HTR-8/SVneo (cell line): ENCODE results near the gene CHST8.

Experiments
- DNase-seq: peaks from one replicate; pipeline ENCODE4 v3.0.0; 2011; ENCODE audit warnings: low spot score, mixed read lengths; ENCODE audit not compliant: insufficient read length
- FAIRE-seq: peaks from 2 replicates; lab custom pipeline; 2011; peaks lifted over from hg19 to GRCh38; lab: Jason Lieb, UNC

CHST8 gene

DNA sequence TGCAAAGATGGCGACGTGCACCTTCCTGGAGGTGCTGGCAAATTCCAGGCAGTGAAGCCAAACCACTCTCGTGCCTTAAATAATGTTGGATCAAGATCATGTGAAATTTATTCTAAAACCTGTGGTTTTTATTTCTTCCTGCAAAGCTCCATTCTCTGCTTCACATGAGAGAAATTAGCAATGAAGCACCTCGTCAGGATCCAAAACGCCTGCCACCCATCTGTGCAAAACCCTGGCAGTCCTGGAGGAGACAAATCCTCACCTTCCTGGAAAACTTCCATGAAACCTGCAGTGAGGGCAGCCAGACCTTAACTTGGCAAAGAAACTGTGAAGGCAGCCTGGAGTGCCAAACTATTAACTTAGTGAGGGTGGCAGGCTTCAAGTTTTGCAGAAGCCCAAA lies 47.6 kb downstream of the CHST8 start:
- FAIRE-seq (no peak), DNase-seq (no peak)

DNA sequence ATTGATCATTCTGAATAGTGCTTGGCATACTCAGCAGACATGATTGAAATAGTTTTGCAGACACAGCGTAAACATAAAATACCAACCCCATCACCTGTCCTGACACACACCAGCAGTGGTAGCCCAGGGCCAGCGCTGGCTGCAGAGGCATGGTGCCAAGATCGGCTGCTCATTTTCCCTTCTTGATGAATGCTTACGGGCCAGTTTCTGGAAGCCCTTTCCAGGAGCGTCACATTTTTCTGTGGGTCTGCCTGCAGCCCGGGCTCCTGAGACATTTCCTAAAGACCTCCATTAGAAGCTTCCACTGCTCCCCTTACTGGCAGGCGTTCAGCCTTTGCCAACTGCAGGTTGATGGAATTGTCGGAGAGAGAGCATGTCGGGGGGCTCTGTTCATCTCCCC lies 48.6 kb downstream of the CHST8 start:
- DNase-seq (no peak), FAIRE-seq (no peak)

DNA sequence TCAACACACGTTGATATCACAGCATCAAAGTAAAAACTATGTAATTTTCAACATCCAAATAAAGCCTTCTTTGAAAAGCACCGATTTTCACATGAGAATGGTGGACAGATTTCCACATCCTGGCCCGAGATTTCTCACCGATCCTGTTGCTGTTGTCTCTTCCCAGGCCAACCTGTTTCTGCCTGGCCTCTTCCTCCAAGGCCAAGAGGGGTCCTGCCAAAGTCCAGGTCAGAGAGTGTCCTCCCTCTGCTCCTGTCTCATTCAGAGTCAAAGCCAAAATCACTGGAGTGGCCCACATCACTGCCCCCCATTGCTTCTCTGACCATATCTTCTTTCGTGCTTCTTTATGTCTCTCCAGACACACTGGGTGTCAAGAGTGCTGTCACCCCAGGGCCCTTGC lies 49.5 kb downstream of the CHST8 start:
- DNase-seq (no peak), FAIRE-seq (no peak)

DNA sequence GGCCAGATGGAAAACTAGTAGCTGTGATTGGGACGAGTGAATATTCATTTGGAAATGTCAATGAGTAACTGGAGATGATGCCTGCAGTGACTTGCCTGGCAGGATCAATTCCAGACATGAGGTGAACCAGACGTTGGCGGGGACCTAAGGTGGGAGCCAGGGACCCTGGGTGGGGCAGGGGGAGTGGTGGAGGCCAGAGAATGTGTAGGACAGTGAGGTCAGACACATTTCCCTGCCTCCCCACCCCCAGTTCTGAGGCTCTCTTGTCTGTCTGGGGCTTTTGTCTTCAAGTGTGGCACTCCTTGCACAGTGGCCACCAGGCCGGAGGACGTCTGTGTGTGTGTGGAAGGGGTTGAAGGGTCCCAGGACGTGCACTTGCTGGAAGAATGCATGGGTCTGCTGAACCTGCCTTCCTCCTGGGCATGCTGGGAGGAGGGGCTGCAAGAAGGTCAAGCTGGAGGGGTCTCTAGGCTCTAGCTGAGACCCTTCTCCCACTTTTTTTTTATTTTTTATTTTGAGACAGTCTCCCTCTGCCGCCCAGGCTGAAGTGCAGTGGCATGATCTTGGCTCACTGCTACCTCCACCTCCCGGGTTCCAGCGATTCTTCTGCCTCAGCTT lies 51.6 kb downstream of the CHST8 start:
- DNase-seq (no peak), FAIRE-seq (no peak)

DNA sequence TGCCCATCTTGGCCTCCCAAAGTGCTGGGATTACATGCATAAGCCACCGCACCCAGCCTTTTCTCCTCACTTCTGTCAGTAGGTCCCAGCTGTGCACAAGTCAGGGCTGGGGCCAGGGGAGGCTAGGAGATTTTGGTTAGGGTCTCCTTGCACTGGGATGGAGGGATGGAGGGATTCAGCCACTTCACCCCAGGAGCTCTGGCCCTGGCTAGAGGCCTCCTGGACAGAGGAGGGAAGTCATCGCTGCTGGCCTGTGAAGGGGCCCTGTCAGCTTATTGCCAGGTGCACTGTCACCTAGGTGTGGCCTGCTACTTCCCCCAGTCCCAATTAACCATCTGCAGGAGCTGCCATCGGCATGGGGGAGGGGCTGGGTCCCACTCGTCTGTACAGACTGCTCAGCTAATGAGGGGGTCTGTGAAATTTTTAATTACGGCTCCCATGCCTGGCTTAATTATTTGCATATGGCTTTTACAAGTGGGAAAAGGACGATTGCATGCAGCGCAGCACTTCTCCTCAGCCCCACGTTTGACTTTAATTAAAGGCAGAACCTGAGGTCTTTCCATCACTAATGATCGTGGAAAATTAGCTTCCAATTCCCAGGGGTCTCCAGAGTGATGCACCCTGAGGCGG lies 52.4 kb downstream of the CHST8 start:
- no peak for DNase-seq
- no peak for FAIRE-seq

DNA sequence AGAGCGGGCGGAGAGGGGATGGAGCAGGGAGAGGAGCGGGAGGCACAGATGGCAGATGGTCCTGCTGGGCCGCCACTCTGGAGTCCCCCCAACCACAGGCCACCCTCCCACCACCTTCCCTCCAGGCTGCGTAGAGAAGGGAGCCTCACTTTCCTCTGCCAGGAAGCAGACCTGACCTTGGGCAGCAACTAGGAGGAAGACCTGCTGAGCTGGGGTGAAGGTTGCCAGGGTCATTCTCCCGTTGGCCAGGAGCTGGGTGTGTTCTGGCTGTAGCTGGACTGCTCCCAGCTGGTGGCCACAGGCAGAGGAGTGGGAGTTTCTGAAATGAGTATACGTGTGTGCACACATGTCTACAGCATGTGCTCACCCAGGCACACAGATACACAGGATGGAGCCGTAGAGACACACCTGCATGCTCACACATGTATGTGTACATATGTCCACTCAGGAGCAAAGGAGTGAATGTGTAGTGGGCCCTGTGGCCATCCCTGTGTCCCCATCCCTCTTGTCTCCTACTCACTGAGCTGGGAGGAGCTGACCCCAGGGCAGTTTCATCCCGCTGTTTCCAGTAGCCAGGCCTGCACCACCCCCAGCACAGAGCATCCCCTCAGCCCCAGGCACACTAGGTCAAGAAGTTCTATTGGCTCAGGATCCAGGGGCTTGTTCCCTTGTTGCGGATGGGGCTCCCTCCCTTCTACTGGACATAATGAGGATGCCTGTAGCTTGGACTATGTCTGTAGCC lies 53.0 kb downstream of the CHST8 start:
- DNase-seq (no peak), FAIRE-seq (no peak)

DNA sequence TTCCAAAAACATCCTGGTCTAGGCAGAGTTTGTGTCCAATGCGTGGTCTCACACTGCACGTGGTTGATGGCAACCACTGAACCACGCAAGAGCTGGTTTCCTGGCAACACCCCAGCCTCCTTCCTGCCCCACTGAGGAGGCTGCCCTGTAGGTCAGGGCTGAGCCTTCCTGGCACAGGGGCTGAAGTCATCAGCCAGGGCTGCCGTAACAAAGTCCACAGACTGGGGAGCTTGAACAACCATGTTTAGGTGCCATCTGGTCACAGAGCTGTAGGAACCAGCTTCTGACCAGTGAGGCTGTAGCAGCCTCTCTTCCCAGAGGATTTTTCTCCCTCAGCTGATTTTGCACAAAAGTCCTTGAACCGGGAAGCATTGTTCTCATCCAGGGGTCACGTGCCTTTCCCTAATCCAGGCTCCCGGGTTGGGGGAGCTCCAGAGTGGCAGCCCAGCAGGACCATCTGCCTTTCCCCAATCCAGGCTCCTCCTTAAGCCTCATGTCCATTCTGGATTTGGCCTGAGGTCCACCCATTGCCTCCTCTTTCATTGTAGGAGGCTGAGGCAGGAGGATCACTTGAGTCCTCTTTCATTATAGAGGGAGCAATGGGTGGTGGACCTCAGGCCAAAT lies 53.9 kb downstream of the CHST8 start:
- DNase-seq (no peak), FAIRE-seq (no peak)

DNA sequence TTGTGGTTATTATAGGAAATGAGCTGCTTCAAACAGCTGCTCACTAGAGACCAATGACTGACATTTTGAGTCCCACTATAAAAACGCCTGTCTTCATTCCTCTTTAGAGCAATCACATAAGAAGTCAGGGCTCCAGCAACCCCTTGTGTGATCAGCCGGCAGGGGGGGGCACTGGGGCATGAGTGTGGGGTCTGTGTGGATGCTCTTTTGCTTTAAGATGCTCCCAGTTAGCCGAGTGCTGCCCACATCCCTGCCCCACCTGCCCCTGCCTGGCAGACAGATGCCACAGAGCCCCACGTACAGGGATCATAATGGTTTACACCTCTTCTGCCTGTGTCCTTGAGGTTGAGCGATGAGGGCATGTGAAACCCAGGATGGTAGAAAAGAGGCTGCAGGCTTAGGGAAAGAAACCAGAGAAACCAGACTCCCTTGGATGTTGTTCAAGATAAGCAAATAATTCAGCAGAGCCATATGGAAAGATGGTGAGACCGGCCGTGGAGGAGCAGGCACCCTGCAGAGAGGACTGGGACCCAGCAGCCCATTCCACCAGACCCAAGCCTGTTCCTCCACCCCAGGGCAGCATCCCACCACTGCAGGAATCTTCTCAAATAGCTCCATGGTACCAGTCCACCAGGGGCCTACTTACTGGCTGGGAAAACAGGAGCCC lies 55.4 kb downstream of the CHST8 start:
- DNase-seq, result no peak

DNA sequence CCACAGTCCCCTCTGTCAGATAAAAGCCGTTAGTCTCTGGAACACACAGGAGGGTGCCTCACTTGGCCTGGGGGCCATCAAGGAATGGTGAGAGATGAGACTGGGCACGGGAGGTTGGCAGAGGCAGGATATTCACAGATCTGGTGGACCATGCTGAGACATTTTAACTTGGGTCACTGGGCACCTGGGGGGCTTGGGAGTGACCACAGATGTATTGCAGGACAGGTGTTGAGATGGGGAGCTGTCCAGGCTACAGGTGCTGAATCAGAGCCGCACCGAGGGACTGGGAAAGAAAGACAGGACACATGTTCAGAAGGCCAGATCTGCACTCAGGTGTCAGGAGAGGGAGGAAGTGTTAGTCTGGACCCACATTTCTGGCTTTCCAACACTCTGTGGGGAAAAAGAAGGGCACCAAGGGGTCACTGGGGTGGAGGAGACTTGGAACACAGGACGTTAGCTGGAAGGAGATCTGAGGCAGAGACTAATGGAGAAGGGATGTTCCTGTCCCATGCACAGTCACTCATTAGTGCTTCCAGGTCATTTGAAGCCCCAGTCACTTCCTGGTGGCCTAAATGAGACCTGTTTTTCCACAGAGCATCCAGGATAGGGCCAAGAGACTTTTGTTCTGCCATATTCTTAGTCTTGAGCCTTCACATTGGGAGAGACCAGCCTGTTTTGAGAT lies 56.1 kb downstream of the CHST8 start:
- no peak for DNase-seq

More for the DNA sequence above, 55.4 kb downstream of the CHST8 start:
- FAIRE-seq, result no peak

DNA sequence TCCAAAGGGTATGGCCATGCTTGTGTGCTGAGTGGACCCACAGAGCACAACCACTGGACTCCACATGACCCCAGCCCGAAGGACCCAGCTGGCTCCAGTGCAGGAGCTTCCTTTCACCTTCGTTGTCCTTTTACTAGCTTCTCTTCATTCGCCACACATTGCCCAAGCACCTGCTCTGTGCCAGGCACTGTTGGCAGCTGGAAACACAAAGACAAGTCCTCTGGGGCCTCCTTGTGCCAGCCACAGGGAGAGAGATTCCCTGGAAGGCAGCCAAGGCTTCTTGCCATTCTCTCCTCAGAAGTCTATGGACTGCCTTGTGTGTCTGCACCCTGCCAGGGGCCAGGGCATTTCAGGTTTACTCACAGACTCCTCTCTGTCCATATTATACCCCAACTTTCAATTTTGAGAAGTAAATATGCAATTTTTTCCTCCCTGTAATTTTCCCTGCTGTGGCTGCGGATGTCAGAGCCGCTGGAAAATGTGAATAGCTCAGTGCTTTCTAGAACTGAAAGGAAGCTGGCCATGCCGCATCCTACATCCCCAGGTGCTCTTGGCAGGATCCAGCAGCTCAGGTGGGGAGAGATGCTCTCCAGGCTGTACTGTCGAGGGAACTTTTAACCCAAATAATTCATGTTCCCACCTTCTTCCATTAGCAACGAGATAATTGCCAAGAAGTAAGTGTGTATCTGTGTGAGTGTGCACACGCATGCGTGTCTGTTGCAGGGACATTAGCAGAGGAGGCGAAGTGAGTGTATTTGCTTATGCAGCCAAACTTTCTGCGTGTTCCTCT lies 57.2 kb downstream of the CHST8 start:
- no peak for FAIRE-seq
- DNase-seq, result no peak

More for the DNA sequence above, 56.1 kb downstream of the CHST8 start:
- no peak for FAIRE-seq

DNA sequence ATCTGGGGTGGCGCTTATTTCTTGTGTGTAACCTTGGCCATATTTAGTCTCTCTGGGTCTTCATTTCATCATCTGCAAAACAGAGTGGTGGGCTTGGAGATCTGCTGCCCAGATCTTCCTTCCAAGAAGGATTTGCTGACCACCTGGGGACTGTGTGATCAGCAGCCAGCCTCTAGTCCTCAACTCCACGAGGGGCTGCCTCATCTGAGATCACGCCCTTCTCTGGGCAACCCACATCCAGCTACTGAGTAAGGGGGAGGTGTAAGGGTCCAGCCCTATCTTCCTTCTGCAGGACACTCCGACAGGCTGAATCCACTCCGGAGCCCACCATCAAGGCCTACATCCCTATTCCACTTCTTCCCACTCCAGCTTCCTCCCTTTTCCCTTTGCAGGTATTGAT lies 57.9 kb downstream of the CHST8 start:
- FAIRE-seq, result no peak
- no peak for DNase-seq

DNA sequence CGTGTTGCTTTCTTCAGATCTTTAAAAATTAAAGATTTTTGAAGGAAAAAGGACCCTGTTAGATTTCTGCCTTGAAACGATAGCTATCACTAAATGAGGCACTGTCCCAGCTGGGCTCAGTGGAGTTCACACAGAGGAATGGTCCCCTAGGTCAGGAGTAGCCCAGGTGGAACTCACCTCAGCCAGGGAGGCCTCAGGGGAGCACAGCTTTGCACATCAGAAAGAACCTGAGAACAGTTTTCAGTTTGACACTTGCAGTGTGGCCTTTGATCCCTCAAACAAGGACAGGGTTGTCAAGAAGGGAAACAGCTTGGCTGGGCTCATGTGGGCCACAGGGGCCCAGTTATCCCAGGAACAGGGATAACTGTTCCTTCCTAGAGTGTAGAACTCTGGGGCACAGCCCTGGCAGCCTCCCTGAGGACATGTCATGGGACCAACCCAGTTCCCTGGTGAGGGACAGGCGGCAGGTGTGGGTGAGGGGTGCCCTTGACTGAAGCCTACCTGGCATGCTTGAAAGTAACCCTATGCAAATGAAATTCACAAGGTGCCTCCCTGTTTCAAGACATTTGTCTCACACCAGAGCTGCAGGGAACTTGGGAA lies 59.4 kb downstream of the CHST8 start:
- DNase-seq, result no peak
- FAIRE-seq, result no peak

DNA sequence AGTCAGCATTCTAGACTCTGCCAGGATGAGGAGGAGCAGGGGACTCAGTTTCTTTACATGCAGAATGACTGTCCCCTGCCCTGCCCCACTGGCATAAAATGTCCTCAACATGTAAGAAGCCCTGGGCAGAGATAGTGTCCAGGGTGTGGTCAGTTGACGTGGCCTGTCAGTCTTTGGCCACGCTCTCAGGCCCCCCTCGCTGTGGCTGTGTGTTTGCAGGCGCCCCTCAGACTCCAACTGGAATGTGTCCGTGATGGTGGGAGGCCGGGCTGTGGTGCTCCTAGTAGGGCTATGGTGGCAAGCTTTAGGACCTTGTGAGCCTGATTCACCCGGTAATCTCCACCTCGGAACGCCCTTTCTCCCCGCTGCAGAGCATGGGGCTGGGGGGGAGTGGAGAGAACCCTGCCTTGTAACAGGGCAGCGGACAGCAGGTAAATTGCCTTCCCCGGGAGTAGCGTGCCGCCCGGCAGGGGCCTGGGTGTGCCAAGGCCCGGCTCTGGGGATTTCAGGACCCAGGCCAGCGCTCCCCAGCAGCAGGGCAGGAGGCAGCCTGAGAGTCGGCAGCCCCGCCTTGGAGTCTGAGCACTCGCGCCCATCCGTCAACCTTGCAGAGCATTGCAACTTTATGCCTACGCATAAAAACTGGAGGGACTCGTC lies 62.3 kb downstream of the CHST8 start:
- peak; percentile 56 for DNase-seq
- no peak for FAIRE-seq

DNA sequence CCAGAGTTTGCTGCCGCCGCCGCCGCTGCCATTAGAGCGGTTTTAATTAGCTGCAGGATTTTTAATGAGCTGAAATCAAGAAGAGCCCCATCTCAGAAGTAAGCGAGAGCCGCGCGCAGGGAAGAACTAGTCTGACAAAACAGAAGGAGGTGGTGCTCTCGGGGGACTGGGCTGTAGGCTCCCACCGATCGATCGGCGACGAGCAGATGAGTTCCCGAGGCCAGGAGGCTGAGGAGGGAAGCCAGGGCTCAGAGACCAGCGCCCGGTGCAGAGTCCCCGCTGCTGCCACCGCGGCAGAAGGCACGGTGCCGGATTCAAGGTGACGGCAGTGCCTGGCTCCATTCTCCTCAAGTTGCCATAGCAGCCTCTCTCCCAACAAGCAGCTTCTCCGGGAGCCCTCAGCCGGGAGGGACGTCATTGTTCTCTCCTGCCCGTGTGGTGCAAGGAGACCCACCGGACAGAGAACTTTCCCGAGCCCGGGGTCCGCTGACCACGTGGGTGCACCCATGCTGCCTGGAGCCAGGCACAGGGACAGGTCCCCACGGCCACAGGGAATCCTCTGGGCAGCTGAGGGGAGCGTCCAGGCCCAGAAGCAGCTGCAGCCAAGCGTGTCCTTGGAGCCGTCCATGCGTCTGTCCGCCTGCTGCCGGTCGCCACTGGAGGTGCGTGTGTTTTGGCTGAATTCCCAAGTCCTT lies 62.9 kb downstream of the CHST8 start:
- no peak for FAIRE-seq
- DNase-seq, result no peak

DNA sequence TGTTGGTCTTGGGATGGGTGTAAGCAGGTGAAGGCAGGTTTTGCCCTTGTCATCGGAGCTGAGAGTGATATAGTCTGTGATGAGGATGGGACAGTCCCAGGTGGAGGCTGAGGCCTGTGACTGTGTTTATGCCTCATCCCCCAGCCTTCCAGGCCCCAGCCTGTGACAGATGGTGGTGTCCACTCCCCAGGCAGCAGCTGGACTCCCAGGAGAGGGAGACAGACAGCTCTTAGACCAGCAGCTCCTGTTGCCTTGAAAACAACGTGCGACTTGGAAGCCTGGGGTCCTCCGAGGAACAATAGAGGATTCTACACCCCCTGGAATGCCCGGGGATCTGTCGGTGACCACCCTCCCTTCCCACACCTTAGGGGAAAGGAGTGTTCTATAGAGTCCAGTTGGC lies 63.8 kb downstream of the CHST8 start:
- DNase-seq, result no peak
- FAIRE-seq, result no peak

DNA sequence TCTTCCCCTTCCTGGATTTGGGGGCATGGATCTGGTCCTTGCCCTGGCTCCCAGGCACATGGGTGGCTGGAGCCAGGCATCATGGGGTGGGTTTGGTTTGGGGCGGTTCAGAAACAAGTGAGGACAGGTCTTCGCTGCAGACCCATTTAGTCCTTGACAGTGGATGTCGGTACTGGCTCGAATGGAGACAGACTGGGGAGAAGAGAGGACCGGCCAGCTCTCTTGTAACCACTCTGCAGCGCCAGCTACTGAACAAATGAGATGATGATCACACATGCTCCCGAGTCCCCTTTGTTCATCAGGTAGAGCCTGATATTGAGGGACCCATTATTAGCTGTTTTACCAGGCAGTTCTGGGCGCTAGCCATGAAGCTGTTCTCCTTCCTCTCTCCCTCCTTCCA lies 64.5 kb downstream of the CHST8 start:
- FAIRE-seq (no peak), DNase-seq (no peak)

DNA sequence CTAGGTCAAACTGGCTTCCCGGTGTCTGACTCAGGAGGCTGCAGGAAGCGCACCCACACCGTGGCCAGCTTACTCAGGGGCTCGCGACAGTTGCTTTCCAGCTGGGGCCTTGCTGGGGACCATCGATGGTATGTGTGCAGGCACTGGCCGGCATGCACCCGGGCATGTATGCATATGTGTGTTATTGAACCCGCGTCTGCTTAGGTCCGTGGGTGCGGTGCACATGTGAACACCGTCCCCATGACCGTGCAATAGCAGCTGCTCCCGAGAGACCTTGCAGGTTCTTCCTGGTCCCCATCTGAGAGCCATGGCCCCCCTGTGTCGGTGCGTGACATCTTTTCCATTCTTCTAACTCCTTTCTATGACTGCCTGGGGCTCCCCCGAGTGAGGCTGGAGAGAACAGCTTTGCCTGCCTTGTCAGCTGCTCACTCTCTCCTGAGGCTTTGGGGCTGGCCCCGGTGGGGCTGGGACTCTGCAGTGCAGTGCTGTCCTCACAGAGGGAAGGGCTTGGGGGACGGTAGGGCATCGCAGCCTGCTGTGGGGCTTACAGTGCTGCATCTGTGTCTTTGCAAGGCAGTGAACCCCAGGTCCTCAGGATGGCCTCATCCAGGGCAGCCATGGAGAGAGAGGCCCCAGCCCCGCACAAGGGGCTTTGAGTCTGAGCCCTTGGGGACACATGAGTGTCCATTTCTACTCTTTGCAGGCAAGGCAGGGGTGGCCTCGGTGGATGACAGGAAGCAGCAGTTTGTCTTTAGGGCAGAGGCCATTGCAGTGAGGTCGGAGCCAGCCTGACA lies 65.1 kb downstream of the CHST8 start:
- DNase-seq (no peak), FAIRE-seq (no peak)
